ENCODE data around the gene FAF1. TPM values are rescaled to one million over a fixed set of nuclear protein-coding genes. Genes with fewer than 3 reads are reported as not detected.

The FAF1 gene
- total and polyA plus RNA-seq, 2 donors (not counting 3 experiments of a cell fraction or from before 2014, with no cell fraction given), result 9.0 to 57.6 TPM

DNA sequence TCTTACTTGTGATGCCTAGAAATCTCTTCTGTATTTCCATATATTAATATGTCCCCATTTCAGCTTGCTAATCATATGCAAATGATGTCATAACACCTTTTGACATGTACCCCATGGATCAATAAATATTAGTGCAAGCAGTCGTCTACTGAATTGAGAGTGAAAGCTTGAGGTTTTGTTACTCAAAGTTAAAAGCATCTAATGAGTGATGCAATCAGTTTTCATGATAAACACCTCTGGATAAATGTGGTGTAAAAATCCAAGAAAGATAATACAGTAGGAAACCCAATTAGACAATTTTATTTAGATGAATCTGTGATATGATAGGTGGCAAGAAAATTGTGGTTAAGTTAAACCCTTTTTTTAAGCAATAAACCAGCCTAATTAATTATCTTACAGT lies 395.6 kb downstream of the FAF1 start:
- BruUV-seq (replicated peaks), result no TSS peak
- Histone ChIP-seq H3K4me2 (ENCODE audit: insufficient read depth, low read length) (no peak overlapping the region), H2AFZ (ENCODE audit: low read depth, low read length) (no peak overlapping the region), H4K20me1 (replicated peaks; ENCODE audit: control insufficient read depth, extremely low read depth, insufficient read depth, low read length) (no peaks in the 10 kb centered on the region), H3K27me3 (ENCODE audit: control insufficient read depth in 2 of 2, insufficient read depth in 2 of 2, low read length in 2 of 2) (no peaks in the 10 kb centered on the region), H3K36me3 (ENCODE audit: control insufficient read depth in 2 of 2, extremely low read depth in 1 of 2, insufficient read depth in 2 of 2, low read length in 2 of 2) (peaks cover 0 to 7% of the 10 kb centered on the region in 2 experiments), H3K4me3 (replicated peaks in 1 of 3; ENCODE audit: insufficient read depth in 1 of 3, low read depth in 1 of 3, low read length in 3 of 3) (no peak overlapping the region), H3K9me1 (replicated peaks; ENCODE audit: control insufficient read depth, extremely low read depth, insufficient read depth, low read length) (no peaks in the 10 kb centered on the region), H3K9me3 (replicated peaks; ENCODE audit: control insufficient read depth, insufficient read depth, low read length) (no peaks in the 10 kb centered on the region), H3K9ac (replicated peaks; ENCODE audit: extremely low read depth, insufficient read depth, low read length) (no peak overlapping the region), H3K4me1 (ENCODE audit: control insufficient read depth, extremely low read depth, insufficient read depth, low read length) (no peaks in the 10 kb centered on the region), H3K79me2 (ENCODE audit: control insufficient read depth, insufficient read depth, low read length) (no peaks in the 10 kb centered on the region), H3K27ac (ENCODE audit: insufficient read depth, low read depth, low read length) (no peak overlapping the region)
- FAIRE-seq (no peak), DNase-seq (ENCODE audit: low read depth, low spot score) (no peak)
- intact Hi-C loops (cut with micrococcal nuclease) (no loop called here), dilution Hi-C loops (cut with MboI; ENCODE audit: extremely low pct_ligation_motif_present, low sequenced_read_pairs) (no loop called here)
- ChIA-PET CTCF (no interaction called here), POLR2A (no interaction called here)
- TF ChIP-seq EZH2 (IDR thresholded peaks at IDR 0.05; ENCODE audit: borderline replicate concordance, low read depth, low read length, severe bottlenecking), result no peak
- TF ChIP-seq JUN (IDR thresholded peaks at IDR 0.05; ENCODE audit: borderline replicate concordance, insufficient read depth, insufficient read length, low read depth), result no peak
- TF ChIP-seq FOS (IDR thresholded peaks at IDR 0.05; ENCODE audit: borderline replicate concordance, insufficient read depth, low read length), result no peak
- no peak for TF ChIP-seq MYC (IDR thresholded peaks at IDR 0.05; ENCODE audit: low read depth, low read length)
- TF ChIP-seq GATA2 (IDR thresholded peaks at IDR 0.05; ENCODE audit: insufficient read depth, insufficient read length, low read depth, low read length), result no peak
- TF ChIP-seq POLR2AphosphoS5 (IDR thresholded peaks at IDR 0.05; ENCODE audit: insufficient read depth, low read depth, low read length), result no peak
- TF ChIP-seq, protein P1, sequence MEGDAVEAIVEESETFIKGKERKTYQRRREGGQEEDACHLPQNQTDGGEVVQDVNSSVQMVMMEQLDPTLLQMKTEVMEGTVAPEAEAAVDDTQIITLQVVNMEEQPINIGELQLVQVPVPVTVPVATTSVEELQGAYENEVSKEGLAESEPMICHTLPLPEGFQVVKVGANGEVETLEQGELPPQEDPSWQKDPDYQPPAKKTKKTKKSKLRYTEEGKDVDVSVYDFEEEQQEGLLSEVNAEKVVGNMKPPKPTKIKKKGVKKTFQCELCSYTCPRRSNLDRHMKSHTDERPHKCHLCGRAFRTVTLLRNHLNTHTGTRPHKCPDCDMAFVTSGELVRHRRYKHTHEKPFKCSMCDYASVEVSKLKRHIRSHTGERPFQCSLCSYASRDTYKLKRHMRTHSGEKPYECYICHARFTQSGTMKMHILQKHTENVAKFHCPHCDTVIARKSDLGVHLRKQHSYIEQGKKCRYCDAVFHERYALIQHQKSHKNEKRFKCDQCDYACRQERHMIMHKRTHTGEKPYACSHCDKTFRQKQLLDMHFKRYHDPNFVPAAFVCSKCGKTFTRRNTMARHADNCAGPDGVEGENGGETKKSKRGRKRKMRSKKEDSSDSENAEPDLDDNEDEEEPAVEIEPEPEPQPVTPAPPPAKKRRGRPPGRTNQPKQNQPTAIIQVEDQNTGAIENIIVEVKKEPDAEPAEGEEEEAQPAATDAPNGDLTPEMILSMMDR (IDR thresholded peaks at IDR 0.05; ENCODE audit: extremely low read depth in 1 of 2, insufficient read depth in 1 of 2, low read depth in 1 of 2, low read length in 2 of 2), result no peak
- TF ChIP-seq, protein P2, sequence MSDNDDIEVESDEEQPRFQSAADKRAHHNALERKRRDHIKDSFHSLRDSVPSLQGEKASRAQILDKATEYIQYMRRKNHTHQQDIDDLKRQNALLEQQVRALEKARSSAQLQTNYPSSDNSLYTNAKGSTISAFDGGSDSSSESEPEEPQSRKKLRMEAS (IDR thresholded peaks at IDR 0.05; ENCODE audit: insufficient read depth, insufficient read length), result no peak
- TF ChIP-seq POLR2A (IDR thresholded peaks at IDR 0.05; ENCODE audit: low read depth, low read length), result no peak
